ENCODE results near the gene FAM13B. TPM values are rescaled to one million over a fixed set of nuclear protein-coding genes. Genes with fewer than 3 reads are reported as not detected.

The FAM13B gene
- total and polyA plus RNA-seq, 9 of the 15 experiments (the other 6 are each of a cell fraction or from before 2014, with no cell fraction given): 2.3 to 21.6 (median 14.1) TPM

DNA sequence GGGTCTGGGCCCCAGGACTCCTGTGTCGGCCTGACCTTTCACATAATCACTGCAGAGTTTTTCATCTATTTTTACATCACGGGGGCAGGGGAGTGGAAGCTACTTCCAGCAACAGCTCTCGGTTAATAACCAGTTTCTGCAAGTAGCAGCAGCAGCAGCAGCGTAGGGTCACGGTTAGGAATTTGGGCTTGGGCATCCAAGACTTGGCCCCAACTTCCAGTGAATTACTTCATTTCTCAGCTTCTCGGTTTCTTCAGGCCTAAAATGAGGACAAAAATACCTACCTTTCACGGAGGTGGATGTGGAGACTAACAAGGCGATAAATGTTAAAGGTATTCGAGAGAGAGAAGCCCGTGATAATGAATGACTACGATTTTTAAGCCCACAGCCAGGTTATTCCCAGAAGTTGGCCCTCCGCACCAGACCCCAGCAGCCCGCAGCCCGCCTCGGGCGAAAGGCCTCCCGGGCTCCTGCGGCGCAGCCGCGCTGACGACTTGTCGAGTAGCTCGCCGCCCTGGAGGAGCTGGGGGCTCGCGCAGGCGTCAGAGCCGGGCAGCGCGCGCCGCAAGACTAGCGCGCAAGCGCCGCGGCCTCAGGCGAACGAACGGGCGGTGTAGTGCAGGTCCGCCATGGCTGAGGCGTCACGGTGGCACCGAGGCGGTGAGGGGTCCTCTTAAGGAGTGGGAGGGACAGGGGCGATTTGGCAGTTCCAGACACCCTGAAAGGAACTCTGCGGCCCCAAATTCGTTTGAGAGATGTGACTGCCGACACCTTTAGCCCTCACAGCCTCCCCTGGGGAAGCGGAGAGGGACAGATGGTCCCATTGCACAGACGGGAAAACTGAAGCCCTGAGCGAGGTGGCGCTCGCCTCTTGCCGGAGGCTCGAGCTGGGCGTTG is 143.8 kb downstream of the FAM13B start, which contains the start of gene PKD2L2:
PKD2L2 (plus strand) TSS at position 595 of the 897 bp plus-strand sequence; CDS start at position 630, 35 bp downstream.
- Histone ChIP-seq H3K36me3 (ENCODE audit: control insufficient read depth, insufficient read depth, low read length) (no peaks in the 10 kb centered on the region), H2AFZ (ENCODE audit: low read depth, low read length) (peak within 1 kb of the TSS; percentile 99), H3K9ac (ENCODE audit: insufficient read depth in 1 of 2, low read depth in 2 of 2, low read length in 2 of 2) (peak within 1 kb of the TSS; percentile 85 to 99), H3K9me1 (ENCODE audit: control insufficient read depth, insufficient read depth, low read length) (no peaks in the 10 kb centered on the region), H3K9me3 (replicated peaks; ENCODE audit: control insufficient read depth, insufficient read depth, low read depth, low read length) (no peaks in the 10 kb centered on the region), H4K20me1 (replicated peaks; ENCODE audit: control insufficient read depth, insufficient read depth, low read length) (no peaks in the 10 kb centered on the region), H3K4me3 (peak within 1 kb of the TSS; percentile 58), H3K27ac (ENCODE audit: extremely low read depth, low read depth, low read length) (peak within 1 kb of the TSS; percentile 85), H3K4me1 (replicated peaks in 1 of 2; ENCODE audit: control insufficient read depth in 2 of 2, insufficient read depth in 2 of 2, low read length in 2 of 2) (peaks cover 4 to 14% of the 10 kb centered on the region in 2 experiments; a peak in 3 of 5 replicates), H3K27me3 (ENCODE audit: control insufficient read depth in 2 of 2, insufficient read depth in 2 of 2, low read length in 2 of 2) (no peaks in the 10 kb centered on the region), H3K4me2 (ENCODE audit: insufficient read depth, low read length) (peak within 1 kb of the TSS; percentile 93), H3K79me2 (ENCODE audit: control insufficient read depth, insufficient read depth, low read length) (0 out of 3 replicates have a peak, but pooled peaks cover 2% of the 10 kb centered on the region)
- BruUV-seq (replicated peaks): TSS peak; percentile 84
- CTCF ChIA-PET (ENCODE audit: low intra/inter-chr PET ratio): no interaction called here
- DNase-seq (ENCODE audit: extremely low read depth in 1 of 4, low spot score in 3 of 4) (peak; percentile 70 to 94 (median 82)), FAIRE-seq (peak; percentile 82), ATAC-seq (peak; percentile 99)
- 2% methylated on average over 59 of the region's 59 CpGs for whole genome bisulfite sequencing (ENCODE audit: insufficient coverage, low coverage, missing lambda C conversion rate)
- POLR2A ChIA-PET: interaction anchor here (0.5 to 3.6 kb wide), 17 partner anchors 10 to 449 kb away, joined by 3 to 21 read pairs (median 3); partner anchors contain the start of genes FAM53C and MYOT
- intact Hi-C loops (cut with micrococcal nuclease): loop anchor here (5.0 kb wide), 1 partner anchor 112 kb away; no protein-coding TSS in a partner anchor
- in situ Hi-C loops (cut with MboI): no loop called here
- peak; percentile 98 for TF ChIP-seq HDGF (IDR thresholded peaks at IDR 0.05)
- TF ChIP-seq SPI1 (IDR thresholded peaks at IDR 0.05; ENCODE audit: borderline replicate concordance, low read depth, low read length): no peak
- no peak for TF ChIP-seq ZNF347 (CRISPR knock-in tag; IDR thresholded peaks at IDR 0.05; ENCODE audit: low read depth)
- no peak for TF ChIP-seq IFI16 (CRISPR knock-in tag; IDR thresholded peaks at IDR 0.05)
- TF ChIP-seq CC2D1A (IDR thresholded peaks at IDR 0.05): peak; percentile 76
- TF ChIP-seq ZSCAN29 (IDR thresholded peaks at IDR 0.05): 0 out of 2 replicates have a peak, but pooled peaks have one; percentile 33
- no peak for TF ChIP-seq HEY1 (CRISPR knock-in tag; IDR thresholded peaks at IDR 0.05; ENCODE audit: borderline replicate concordance)
- TF ChIP-seq RCOR1 (IDR thresholded peaks at IDR 0.05; ENCODE audit: borderline replicate concordance in 1 of 2, low read depth in 2 of 2, low read length in 2 of 2): peak; percentile 69 to 95
- TF ChIP-seq BHLHE40 (IDR thresholded peaks at IDR 0.05; ENCODE audit: low read length): 0 out of 2 replicates have a peak, but pooled peaks have one; percentile 17
- peak; percentile 36; the same call in 1 of the 2 replicates for TF ChIP-seq KLF1 (tag; IDR thresholded peaks at IDR 0.05)
- peak; percentile 80 for TF ChIP-seq HNRNPLL (IDR thresholded peaks at IDR 0.05; ENCODE audit: low read depth, low read length, poor library complexity, severe bottlenecking)
- TF ChIP-seq BCOR (IDR thresholded peaks at IDR 0.05): peak; percentile 100
- peak; percentile 25; the same call in 1 of the 2 replicates for TF ChIP-seq VEZF1 (CRISPR knock-in tag; IDR thresholded peaks at IDR 0.05)
- peak; percentile 65 to 94 (median 85) for TF ChIP-seq YY1 (IDR thresholded peaks at IDR 0.05; ENCODE audit: borderline replicate concordance in 1 of 3, control insufficient read depth in 1 of 3, extremely low read depth in 1 of 3, insufficient read depth in 3 of 3, insufficient read length in 1 of 3, insufficient replicate concordance in 2 of 3, low read depth in 1 of 3, low read length in 2 of 3)
- TF ChIP-seq CBX8 (IDR thresholded peaks at IDR 0.05; ENCODE audit: borderline replicate concordance, extremely low read depth, low read depth, low read length, poor library complexity, severe bottlenecking): no peak
- TF ChIP-seq SRF (CRISPR knock-in tag; IDR thresholded peaks at IDR 0.05): peak in 1 of 2 experiments; percentile 86; a peak in 1 of 4 replicates
- TF ChIP-seq SAFB2 (IDR thresholded peaks at IDR 0.05; ENCODE audit: borderline replicate concordance, low read depth, low read length, severe bottlenecking): no peak
